ENCODE data around the gene SRD5A2. TPM values are rescaled to one million over a fixed set of nuclear protein-coding genes. Genes with fewer than 3 reads are reported as not detected.

Gene SRD5A2
- total and polyA plus RNA-seq, 12 donors: under 0.01 TPM; not detected in 11

DNA sequence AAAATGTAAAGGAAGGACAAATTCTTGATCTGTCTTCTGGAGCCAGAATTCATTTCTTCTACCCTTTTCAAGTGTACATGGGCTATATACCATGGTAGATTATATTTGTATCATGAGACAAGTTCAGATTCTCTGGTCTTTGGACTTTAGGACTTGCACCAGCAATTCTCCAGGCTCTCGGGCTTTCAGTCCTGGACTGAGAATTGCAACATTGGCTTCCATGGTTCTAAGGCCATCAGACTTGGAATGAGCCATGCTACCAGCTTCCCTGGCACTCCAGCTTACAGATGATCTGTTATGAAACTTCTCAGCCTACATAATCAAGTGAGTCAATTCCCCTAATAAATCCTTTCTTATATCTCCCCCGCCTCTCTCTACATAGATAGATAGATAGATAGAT, 33.3 kb downstream of the SRD5A2 start:
- Histone ChIP-seq H3K4me1 (no peaks in the 10 kb centered on the region), H3K9me3 (peaks cover 0 to 40% (median 14%) of the 10 kb centered on the region in 11 donors), H3K36me3 (no peaks in the 10 kb centered on the region), H3K4me3 (no peak overlapping the region), H3K27ac (no peak overlapping the region), H3K27me3 (no peaks in the 10 kb centered on the region)
- 74 to 77% methylated on average over 2 of the region's 2 CpGs for WGBS, 2 donors
- no peak for ATAC-seq
- TF ChIP-seq, protein P1, sequence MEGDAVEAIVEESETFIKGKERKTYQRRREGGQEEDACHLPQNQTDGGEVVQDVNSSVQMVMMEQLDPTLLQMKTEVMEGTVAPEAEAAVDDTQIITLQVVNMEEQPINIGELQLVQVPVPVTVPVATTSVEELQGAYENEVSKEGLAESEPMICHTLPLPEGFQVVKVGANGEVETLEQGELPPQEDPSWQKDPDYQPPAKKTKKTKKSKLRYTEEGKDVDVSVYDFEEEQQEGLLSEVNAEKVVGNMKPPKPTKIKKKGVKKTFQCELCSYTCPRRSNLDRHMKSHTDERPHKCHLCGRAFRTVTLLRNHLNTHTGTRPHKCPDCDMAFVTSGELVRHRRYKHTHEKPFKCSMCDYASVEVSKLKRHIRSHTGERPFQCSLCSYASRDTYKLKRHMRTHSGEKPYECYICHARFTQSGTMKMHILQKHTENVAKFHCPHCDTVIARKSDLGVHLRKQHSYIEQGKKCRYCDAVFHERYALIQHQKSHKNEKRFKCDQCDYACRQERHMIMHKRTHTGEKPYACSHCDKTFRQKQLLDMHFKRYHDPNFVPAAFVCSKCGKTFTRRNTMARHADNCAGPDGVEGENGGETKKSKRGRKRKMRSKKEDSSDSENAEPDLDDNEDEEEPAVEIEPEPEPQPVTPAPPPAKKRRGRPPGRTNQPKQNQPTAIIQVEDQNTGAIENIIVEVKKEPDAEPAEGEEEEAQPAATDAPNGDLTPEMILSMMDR (IDR thresholded peaks at IDR 0.05): no peak
- no peak for DNase-seq
- intact Hi-C loops (cut with DNase I): no loop called here

DNA sequence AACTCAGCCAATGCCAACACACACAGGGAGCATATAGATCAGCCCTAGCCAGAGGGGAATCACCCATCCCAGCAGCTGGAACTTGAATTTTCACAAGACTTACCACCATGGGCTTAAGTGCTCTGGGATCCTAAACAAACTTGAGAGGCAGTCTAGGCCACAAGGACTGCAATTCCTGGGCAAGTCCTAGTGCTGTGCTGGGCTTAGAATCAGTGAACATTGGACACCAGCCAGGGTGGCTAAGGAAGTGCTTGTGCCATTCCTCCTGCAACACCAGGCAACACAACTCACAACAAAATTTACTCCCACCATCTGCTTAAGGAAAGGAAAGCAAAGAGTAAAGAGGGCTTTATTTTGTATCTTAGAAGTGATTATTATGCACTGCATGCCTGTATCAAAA, 38.9 kb downstream of the SRD5A2 start:
- intact Hi-C loops (cut with DNase I): no loop called here
- DNase-seq: no peak

DNA sequence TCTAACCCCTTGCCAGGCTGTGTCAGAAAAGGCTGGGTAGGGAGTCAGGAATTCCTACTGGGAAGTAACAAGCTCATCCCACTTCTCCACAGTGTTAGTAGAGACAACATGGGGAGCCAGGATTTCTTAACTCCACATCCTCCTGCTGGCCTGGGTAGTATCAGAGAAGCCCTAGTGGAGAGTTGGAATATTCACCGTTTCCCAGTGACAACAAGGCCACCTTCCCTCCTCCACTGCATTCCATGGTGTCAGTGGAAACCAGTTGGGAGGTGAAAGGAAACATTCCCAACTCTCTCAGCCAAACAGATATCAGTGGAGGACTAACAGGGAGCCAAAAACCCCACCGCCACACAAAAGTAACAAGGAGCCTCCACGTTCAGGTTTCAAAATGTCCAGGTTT, 41.2 kb downstream of the SRD5A2 start:
- Histone ChIP-seq H3K9me3 (peaks cover 0 to 29% (median 8%) of the 10 kb centered on the region in 11 donors), H3K27me3 (no peaks in the 10 kb centered on the region), H3K4me1 (no peaks in the 10 kb centered on the region), H3K36me3 (no peaks in the 10 kb centered on the region), H3K4me3 (no peak overlapping the region), H3K27ac (no peak overlapping the region)
- intact Hi-C loops (cut with DNase I): no loop called here
- TF ChIP-seq, protein P1 (IDR thresholded peaks at IDR 0.05): no peak
- no peak for DNase-seq
- WGBS, 2 donors: 18 to 24% methylated on average over 3 of the region's 3 CpGs
- peak in 3 of 8 donors; percentile 34 to 58 (median 44) for ATAC-seq

More for the DNA sequence above, 38.9 kb downstream of the SRD5A2 start:
- no peaks in the 10 kb centered on the region for H3K4me1 ChIP-seq
- H3K4me3 ChIP-seq: no peak overlapping the region
- H3K36me3 ChIP-seq: no peaks in the 10 kb centered on the region
- ATAC-seq: no peak
- H3K27me3 ChIP-seq: no peaks in the 10 kb centered on the region
- no peak overlapping the region for H3K27ac ChIP-seq
- peaks cover 0 to 32% (median 8%) of the 10 kb centered on the region in 11 donors for H3K9me3 ChIP-seq
- TF ChIP-seq, protein P1 (IDR thresholded peaks at IDR 0.05): no peak

DNA sequence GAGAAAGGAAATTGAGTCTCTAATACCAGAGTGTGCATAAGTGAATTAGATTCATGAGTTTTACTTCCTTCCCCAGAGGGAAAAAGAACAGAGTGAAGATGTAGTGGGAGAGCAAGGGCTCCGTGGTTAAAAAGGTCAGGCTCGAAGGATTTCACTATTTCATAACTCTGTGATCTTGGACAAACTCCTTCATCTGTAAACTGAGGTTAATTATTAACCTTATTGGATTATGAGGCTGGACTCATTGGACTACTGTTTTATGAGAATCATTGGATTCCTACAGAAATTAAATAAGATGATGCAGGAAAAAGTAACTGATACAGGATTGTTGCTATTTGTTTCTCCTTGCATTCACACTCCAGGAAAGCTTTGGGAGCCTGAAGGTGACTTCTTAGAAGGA, 45.0 kb downstream of the SRD5A2 start:
- TF ChIP-seq, protein P1 (IDR thresholded peaks at IDR 0.05): no peak
- Histone ChIP-seq H3K4me1 (no peaks in the 10 kb centered on the region), H3K9me3 (no peaks in the 10 kb centered on the region), H3K36me3 (no peaks in the 10 kb centered on the region), H3K4me3 (no peak overlapping the region), H3K27ac (no peak overlapping the region), H3K27me3 (peaks cover 0 to 7% (median 0%) of the 10 kb centered on the region in 7 donors)
- intact Hi-C loops (cut with DNase I): no loop called here
- ATAC-seq: no peak
- 81 to 84% methylated on average over 2 of the region's 2 CpGs for WGBS, 2 donors
- DNase-seq: no peak

Data from heart right ventricle (tissue), 16 donors.